Measurements from ENCODE around the gene CELF1. TPM values are rescaled to one million over a fixed set of nuclear protein-coding genes. Genes with fewer than 3 reads are reported as not detected.

The CELF1 gene
- total RNA-seq, 1 experiment from 2014 or later = 152 TPM

GRCh38 chr11:47500121-47500520, 52.8 kb downstream of the CELF1 start:
- Mint-ChIP-seq H3K27ac (ENCODE audit: unreplicated experiment) (no peak overlapping the region), H3K9me3 (ENCODE audit: unreplicated experiment) (no peaks in the 10 kb centered on the region), H3K4me1 (ENCODE audit: low read depth, unreplicated experiment) (peaks cover 4% of the 10 kb centered on the region), H3K36me3 (ENCODE audit: insufficient read depth, unreplicated experiment) (peaks cover 37% of the 10 kb centered on the region), H3K4me3 (ENCODE audit: unreplicated experiment) (no peak overlapping the region), H3K27me3 (ENCODE audit: insufficient read depth, unreplicated experiment) (no peaks in the 10 kb centered on the region)
- TF ChIP-seq CTCF (IDR thresholded peaks at IDR 0.05; ENCODE audit: insufficient read depth in 1 of 2, low read depth in 1 of 2, low read length in 1 of 2, severe bottlenecking in 1 of 2, unreplicated experiment in 1 of 2) = no peak
- Histone ChIP-seq H3K27me3 (replicated peaks; ENCODE audit: control insufficient read depth, insufficient read depth, low read length) (no peaks in the 10 kb centered on the region), H3K4me3 (ENCODE audit: low read depth, low read length) (no peak overlapping the region), H3K9me3 (no peaks in the 10 kb centered on the region), H3K4me1 (peaks cover 5% of the 10 kb centered on the region; the same call in 1 of the 2 replicates), H3K36me3 (ENCODE audit: control insufficient read depth, insufficient read depth, low read length) (no peaks in the 10 kb centered on the region)
- CTCF ChIA-PET = no interaction called here
- intact Hi-C loops (cut with micrococcal nuclease; ENCODE audit: unreplicated experiment) = no loop called here
- BruUV-seq (replicated peaks) = no TSS peak
- POLR2A ChIA-PET = no interaction called here
- DNase-seq = no peak

GRCh38 chr11:47499614-47500013, 53.3 kb downstream of the CELF1 start:
- Histone ChIP-seq H3K4me1 (peaks cover 5% of the 10 kb centered on the region; the same call in 1 of the 2 replicates), H3K27me3 (replicated peaks; ENCODE audit: control insufficient read depth, insufficient read depth, low read length) (no peaks in the 10 kb centered on the region), H3K36me3 (ENCODE audit: control insufficient read depth, insufficient read depth, low read length) (no peaks in the 10 kb centered on the region), H3K9me3 (no peaks in the 10 kb centered on the region), H3K4me3 (ENCODE audit: low read depth, low read length) (no peak overlapping the region)
- BruUV-seq (replicated peaks) = no TSS peak
- Mint-ChIP-seq H3K4me3 (ENCODE audit: unreplicated experiment) (no peak overlapping the region), H3K4me1 (ENCODE audit: low read depth, unreplicated experiment) (no peaks in the 10 kb centered on the region), H3K9me3 (ENCODE audit: unreplicated experiment) (no peaks in the 10 kb centered on the region), H3K27me3 (ENCODE audit: insufficient read depth, unreplicated experiment) (no peaks in the 10 kb centered on the region), H3K27ac (ENCODE audit: unreplicated experiment) (no peak overlapping the region), H3K36me3 (ENCODE audit: insufficient read depth, unreplicated experiment) (peaks cover 34% of the 10 kb centered on the region)
- DNase-seq = no peak
- CTCF ChIA-PET = no interaction called here
- no peak for TF ChIP-seq CTCF (IDR thresholded peaks at IDR 0.05; ENCODE audit: insufficient read depth in 1 of 2, low read depth in 1 of 2, low read length in 1 of 2, severe bottlenecking in 1 of 2, unreplicated experiment in 1 of 2)
- POLR2A ChIA-PET = no interaction called here
- intact Hi-C loops (cut with micrococcal nuclease; ENCODE audit: unreplicated experiment) = no loop called here

GRCh38 chr11:47499161-47499560, 53.8 kb downstream of the CELF1 start:
- Histone ChIP-seq H3K4me3 (ENCODE audit: low read depth, low read length) (no peak overlapping the region), H3K27me3 (replicated peaks; ENCODE audit: control insufficient read depth, insufficient read depth, low read length) (no peaks in the 10 kb centered on the region), H3K36me3 (ENCODE audit: control insufficient read depth, insufficient read depth, low read length) (no peaks in the 10 kb centered on the region), H3K9me3 (no peaks in the 10 kb centered on the region), H3K4me1 (peaks cover 5% of the 10 kb centered on the region; the same call in 1 of the 2 replicates)
- H3K4me3 Mint-ChIP-seq (ENCODE audit: unreplicated experiment) = no peak overlapping the region
- no peak for TF ChIP-seq CTCF (IDR thresholded peaks at IDR 0.05; ENCODE audit: insufficient read depth in 1 of 2, low read depth in 1 of 2, low read length in 1 of 2, severe bottlenecking in 1 of 2, unreplicated experiment in 1 of 2)
- H3K36me3 Mint-ChIP-seq (ENCODE audit: insufficient read depth, unreplicated experiment) = peaks cover 37% of the 10 kb centered on the region
- CTCF ChIA-PET = no interaction called here
- no peak for DNase-seq
- POLR2A ChIA-PET = no interaction called here
- no peak overlapping the region for H3K27ac Mint-ChIP-seq (ENCODE audit: unreplicated experiment)
- no peaks in the 10 kb centered on the region for H3K4me1 Mint-ChIP-seq (ENCODE audit: low read depth, unreplicated experiment)
- no TSS peak for BruUV-seq (replicated peaks)
- no peaks in the 10 kb centered on the region for H3K9me3 Mint-ChIP-seq (ENCODE audit: unreplicated experiment)
- intact Hi-C loops (cut with micrococcal nuclease; ENCODE audit: unreplicated experiment) = no loop called here
- no peaks in the 10 kb centered on the region for H3K27me3 Mint-ChIP-seq (ENCODE audit: insufficient read depth, unreplicated experiment)
